ENCODE data around the gene VSIG8.

- TF ChIP-seq RCOR1 (IDR thresholded peaks at IDR 0.05; ENCODE audit: insufficient replicate concordance, low read length), result no peak
- TF ChIP-seq CEBPB (IDR thresholded peaks at IDR 0.05; ENCODE audit: low read depth, low read length), result no peak
- TF ChIP-seq USF2 (IDR thresholded peaks at IDR 0.05; ENCODE audit: low read depth, low read length), result no peak
- no peak for TF ChIP-seq POLR2A (IDR thresholded peaks at IDR 0.05; ENCODE audit: low read depth, low read length)
- TF ChIP-seq, protein P1, sequence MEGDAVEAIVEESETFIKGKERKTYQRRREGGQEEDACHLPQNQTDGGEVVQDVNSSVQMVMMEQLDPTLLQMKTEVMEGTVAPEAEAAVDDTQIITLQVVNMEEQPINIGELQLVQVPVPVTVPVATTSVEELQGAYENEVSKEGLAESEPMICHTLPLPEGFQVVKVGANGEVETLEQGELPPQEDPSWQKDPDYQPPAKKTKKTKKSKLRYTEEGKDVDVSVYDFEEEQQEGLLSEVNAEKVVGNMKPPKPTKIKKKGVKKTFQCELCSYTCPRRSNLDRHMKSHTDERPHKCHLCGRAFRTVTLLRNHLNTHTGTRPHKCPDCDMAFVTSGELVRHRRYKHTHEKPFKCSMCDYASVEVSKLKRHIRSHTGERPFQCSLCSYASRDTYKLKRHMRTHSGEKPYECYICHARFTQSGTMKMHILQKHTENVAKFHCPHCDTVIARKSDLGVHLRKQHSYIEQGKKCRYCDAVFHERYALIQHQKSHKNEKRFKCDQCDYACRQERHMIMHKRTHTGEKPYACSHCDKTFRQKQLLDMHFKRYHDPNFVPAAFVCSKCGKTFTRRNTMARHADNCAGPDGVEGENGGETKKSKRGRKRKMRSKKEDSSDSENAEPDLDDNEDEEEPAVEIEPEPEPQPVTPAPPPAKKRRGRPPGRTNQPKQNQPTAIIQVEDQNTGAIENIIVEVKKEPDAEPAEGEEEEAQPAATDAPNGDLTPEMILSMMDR (conservative IDR thresholded peaks at IDR 0.05; ENCODE audit: low read depth, low read length), result no peak
Measured at GRCh38 chr1:159832309-159832708, 30.1 kb downstream of the VSIG8 start.

Measured in IMR-90 (cell line).